Eye (tissue), 1 donor: ENCODE results near the gene POLR3F.
"Not testable (repeated sequence)": the region's sequence is repeated elsewhere in the genome, so short reads cannot be mapped to it uniquely, and the experiment has no call there.

Experiments
- DNase-seq: peaks from one replicate; pipeline ENCODE4 v3.0.0-alpha.2; 2015

POLR3F gene

GRCh38 chr20:18466894-18467730 is at the start of gene POLR3F, which contains the start of gene DZANK1:
Gene POLR3F, plus strand, starts transcription at chr20:18467390. Its CDS starts 117 bp downstream, at chr20:18467507.
Gene DZANK1, minus strand, starts transcription at chr20:18467030. Its CDS starts 1,672 bp downstream, at chr20:18465358.
- peak; percentile 99 for DNase-seq

- DNase-seq, result no peak
These were observed 45.6 kb upstream of the POLR3F start for GRCh38 chr20:18421608-18422007.

GRCh38 chr20:18427214-18427613 is 40.0 kb upstream of the POLR3F start:
- no peak for DNase-seq

- DNase-seq, result no peak
These were observed 38.6 kb upstream of the POLR3F start for GRCh38 chr20:18428490-18429173.

- DNase-seq, result no peak
These were observed 36.9 kb upstream of the POLR3F start for GRCh38 chr20:18430172-18430826.

- DNase-seq, result no peak
These were observed 36.0 kb upstream of the POLR3F start for GRCh38 chr20:18431206-18431605.

- no peak for DNase-seq
These were observed 30.3 kb upstream of the POLR3F start for GRCh38 chr20:18436847-18437246.

- no peak for DNase-seq
These were observed 26.8 kb upstream of the POLR3F start for GRCh38 chr20:18440403-18440802.

- peak; percentile 15 for DNase-seq
These were observed 23.3 kb upstream of the POLR3F start for GRCh38 chr20:18443886-18444285.

GRCh38 chr20:18456600-18456999 is 10.6 kb upstream of the POLR3F start:
- DNase-seq, result no peak

- DNase-seq, result no peak
These were observed 1.5 kb upstream of the POLR3F start for GRCh38 chr20:18465536-18466200.

GRCh38 chr20:18466574-18466893 is 656 bp upstream of the POLR3F start:
- no peak for DNase-seq

GRCh38 chr20:18477218-18477617 is 10.0 kb downstream of the POLR3F start:
- no peak for DNase-seq

GRCh38 chr20:18477821-18478220 is 10.6 kb downstream of the POLR3F start:
- no peak for DNase-seq

GRCh38 chr20:18481596-18481995 is 14.4 kb downstream of the POLR3F start:
- no peak for DNase-seq

GRCh38 chr20:18488301-18488700 is 21.1 kb downstream of the POLR3F start:
- no peak for DNase-seq

GRCh38 chr20:18496042-18496441 is 28.9 kb downstream of the POLR3F start:
- no peak for DNase-seq

GRCh38 chr20:18496740-18497592 is 29.8 kb downstream of the POLR3F start, which contains the start of gene RBBP9:
Gene RBBP9, minus strand, starts transcription at chr20:18497225. Its CDS starts 58 bp downstream, at chr20:18497167.
- DNase-seq, result peak; percentile 95

- DNase-seq, result no peak
These were observed 30.4 kb downstream of the POLR3F start for GRCh38 chr20:18497603-18498002.

- DNase-seq, result not testable (repeated sequence)
These were observed 34.5 kb downstream of the POLR3F start for GRCh38 chr20:18501672-18502071.

GRCh38 chr20:18504479-18505060 is 37.4 kb downstream of the POLR3F start:
- DNase-seq, result no peak

GRCh38 chr20:18506744-18507143 is 39.6 kb downstream of the POLR3F start:
- no peak for DNase-seq
